ENCODE results near the gene RIMOC1. TPM values are rescaled to one million over a fixed set of nuclear protein-coding genes. Genes with fewer than 3 reads are reported as not detected.

The RIMOC1 gene
- total RNA-seq, 1 donor from 2014 or later = 28.2 TPM

DNA sequence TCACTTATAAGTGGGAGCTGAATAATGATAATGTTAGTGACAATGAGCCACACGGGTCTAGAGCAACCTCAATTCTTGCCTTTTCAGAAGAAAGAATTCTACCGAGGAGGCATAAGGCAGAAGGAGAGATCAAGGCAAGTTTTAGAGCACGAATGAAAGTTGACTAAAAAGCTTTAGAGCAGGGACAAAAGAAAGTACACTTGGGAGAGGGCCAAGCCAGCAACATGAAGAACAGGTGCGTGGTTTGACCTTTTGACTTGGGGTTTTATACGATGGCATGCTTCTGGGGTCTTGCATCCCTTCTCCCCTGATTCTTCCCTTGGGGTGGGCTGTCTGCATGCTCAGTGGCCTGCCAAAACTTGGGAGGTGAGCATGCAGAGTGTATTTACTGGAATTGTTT, 21.4 kb upstream of the RIMOC1 start:
- H3K4me3 ChIP-seq = no peak overlapping the region
- no peaks in the 10 kb centered on the region for H3K4me1 ChIP-seq
- TF ChIP-seq, protein P1, sequence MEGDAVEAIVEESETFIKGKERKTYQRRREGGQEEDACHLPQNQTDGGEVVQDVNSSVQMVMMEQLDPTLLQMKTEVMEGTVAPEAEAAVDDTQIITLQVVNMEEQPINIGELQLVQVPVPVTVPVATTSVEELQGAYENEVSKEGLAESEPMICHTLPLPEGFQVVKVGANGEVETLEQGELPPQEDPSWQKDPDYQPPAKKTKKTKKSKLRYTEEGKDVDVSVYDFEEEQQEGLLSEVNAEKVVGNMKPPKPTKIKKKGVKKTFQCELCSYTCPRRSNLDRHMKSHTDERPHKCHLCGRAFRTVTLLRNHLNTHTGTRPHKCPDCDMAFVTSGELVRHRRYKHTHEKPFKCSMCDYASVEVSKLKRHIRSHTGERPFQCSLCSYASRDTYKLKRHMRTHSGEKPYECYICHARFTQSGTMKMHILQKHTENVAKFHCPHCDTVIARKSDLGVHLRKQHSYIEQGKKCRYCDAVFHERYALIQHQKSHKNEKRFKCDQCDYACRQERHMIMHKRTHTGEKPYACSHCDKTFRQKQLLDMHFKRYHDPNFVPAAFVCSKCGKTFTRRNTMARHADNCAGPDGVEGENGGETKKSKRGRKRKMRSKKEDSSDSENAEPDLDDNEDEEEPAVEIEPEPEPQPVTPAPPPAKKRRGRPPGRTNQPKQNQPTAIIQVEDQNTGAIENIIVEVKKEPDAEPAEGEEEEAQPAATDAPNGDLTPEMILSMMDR (IDR thresholded peaks at IDR 0.05) = no peak
- intact Hi-C loops (cut with DNase I) = no loop called here
- H3K9me3 ChIP-seq = no peaks in the 10 kb centered on the region
- no peak overlapping the region for H3K27ac ChIP-seq
- no peaks in the 10 kb centered on the region for H3K27me3 ChIP-seq
- no peaks in the 10 kb centered on the region for H3K36me3 ChIP-seq
- no peak for ATAC-seq
- DNase-seq = no peak

DNA sequence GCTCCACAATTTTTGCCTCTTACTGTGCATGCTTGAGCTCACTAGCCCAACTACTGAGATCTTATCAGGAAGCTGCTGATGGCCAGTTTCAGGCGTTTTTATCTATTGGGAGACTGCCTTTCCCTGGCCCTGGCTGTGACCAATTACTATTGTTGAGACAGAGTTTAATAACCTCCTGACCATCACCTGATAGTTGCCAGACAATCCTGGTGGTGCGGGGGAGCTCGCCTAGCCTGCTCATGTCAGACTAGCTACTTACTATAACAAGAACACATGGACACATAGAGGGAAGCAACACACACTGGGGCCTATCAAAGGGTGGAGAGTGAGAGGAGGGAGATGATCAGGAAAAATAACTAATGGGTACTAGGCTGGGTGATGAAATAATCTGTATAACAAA, 20.9 kb upstream of the RIMOC1 start:
- H3K9me3 ChIP-seq = no peaks in the 10 kb centered on the region
- H3K27ac ChIP-seq = no peak overlapping the region
- ATAC-seq = no peak
- no peak for DNase-seq
- no peaks in the 10 kb centered on the region for H3K4me1 ChIP-seq
- H3K4me3 ChIP-seq = no peak overlapping the region
- no peaks in the 10 kb centered on the region for H3K27me3 ChIP-seq
- H3K36me3 ChIP-seq = no peaks in the 10 kb centered on the region
- TF ChIP-seq, protein P1 (IDR thresholded peaks at IDR 0.05) = no peak
- intact Hi-C loops (cut with DNase I) = no loop called here

DNA sequence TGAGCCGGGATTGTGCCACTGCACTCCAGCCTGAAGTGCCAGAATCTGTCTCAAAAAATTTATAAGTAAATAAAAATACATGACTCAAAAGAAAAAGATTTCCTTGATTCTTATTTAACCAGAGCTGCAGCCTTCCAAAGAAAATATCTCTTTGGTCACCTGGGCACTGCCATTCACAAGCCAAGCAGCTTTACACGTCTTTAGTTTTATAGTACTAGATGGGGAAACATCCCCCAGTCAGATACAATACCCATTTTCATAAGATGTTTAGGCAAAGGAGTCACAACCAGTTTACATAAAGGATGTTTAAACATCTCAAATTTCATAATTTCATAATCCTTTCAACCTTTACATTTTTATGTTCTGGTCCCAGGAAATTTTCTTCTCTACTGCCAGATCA, 20.2 kb upstream of the RIMOC1 start:
- Histone ChIP-seq H3K4me3 (no peak overlapping the region), H3K27me3 (no peaks in the 10 kb centered on the region), H3K4me1 (no peaks in the 10 kb centered on the region), H3K9me3 (no peaks in the 10 kb centered on the region), H3K27ac (no peak overlapping the region), H3K36me3 (no peaks in the 10 kb centered on the region)
- ATAC-seq (no peak), DNase-seq (no peak)
- intact Hi-C loops (cut with DNase I) = no loop called here
- TF ChIP-seq, protein P1 (IDR thresholded peaks at IDR 0.05) = no peak

DNA sequence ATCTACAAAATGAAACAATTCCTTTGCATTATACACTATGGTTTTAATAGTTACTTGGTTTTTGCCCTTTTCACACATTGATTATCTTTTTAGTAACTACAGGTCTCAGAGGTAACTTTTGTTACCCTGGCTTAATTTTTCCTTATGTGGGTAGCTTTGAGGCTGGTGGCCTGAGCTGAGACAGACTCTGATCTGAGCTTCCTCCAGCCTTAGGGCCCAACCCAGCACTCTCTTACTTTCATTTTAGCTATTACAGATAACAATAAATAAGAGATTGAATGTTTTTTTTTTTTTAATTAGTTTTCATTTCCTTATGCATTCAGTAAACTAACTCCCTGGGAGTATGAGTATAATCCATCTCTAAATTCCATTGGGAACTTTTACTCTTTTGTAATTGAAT, 18.9 kb upstream of the RIMOC1 start:
- Histone ChIP-seq H3K27ac (no peak overlapping the region), H3K4me3 (no peak overlapping the region), H3K27me3 (no peaks in the 10 kb centered on the region), H3K36me3 (no peaks in the 10 kb centered on the region), H3K4me1 (no peaks in the 10 kb centered on the region), H3K9me3 (no peaks in the 10 kb centered on the region)
- intact Hi-C loops (cut with DNase I) = no loop called here
- no peak for ATAC-seq
- no peak for DNase-seq
- TF ChIP-seq, protein P1 (IDR thresholded peaks at IDR 0.05) = no peak

DNA sequence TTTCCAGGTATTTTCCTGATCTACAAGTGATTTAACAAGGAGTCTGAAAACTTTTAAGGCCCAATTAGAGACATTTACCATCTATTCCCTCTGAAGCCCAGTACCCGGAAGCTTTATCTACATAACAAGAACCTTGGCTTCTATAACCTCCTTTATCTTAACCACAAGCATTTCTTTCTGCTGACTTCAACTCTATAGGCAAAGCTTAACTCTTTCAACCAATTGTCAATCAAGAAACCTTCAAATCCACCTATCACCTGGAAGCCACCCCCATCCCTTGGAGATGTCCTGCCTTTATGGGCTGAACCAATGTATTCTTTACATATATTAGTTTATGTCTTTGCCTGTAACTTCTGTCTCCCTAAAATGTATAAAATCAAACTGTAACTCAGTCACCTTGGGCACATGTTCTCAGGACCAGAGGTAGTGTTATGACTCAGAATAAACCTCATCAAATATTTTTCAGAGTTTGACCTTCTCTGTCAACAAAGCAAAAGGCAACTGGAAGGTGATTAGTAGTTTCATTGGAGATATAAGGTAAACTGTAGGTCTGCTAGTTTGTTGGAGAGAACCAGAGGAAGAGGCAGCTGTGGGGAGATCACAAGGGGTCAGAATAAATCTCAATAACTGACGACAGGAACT, 13.0 kb upstream of the RIMOC1 start:
- Histone ChIP-seq H3K27me3 (no peaks in the 10 kb centered on the region), H3K36me3 (no peaks in the 10 kb centered on the region), H3K9me3 (no peaks in the 10 kb centered on the region), H3K4me1 (no peaks in the 10 kb centered on the region), H3K4me3 (no peak overlapping the region), H3K27ac (no peak overlapping the region)
- DNase-seq = no peak
- no peak for ATAC-seq
- TF ChIP-seq, protein P1 (IDR thresholded peaks at IDR 0.05) = no peak
- intact Hi-C loops (cut with DNase I) = no loop called here

DNA sequence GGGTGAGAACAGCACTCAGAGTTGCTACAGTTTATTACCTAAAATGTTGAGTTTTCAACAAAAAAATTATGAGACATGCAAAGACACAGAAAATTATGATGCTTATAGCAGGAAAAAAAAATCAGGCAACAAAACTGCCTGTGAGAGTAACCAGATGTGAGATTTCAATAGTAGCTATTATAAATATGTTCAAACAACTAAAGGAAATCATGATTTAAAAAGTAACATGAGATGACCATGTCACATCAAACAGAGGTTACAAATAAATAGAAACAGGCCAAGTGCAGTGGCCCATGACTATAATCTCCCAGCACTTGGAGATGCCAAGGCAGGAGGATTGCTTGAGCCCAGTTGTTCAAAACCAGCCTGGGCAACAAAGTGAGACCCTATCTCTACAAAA, 12.1 kb upstream of the RIMOC1 start:
- no peaks in the 10 kb centered on the region for H3K4me1 ChIP-seq
- H3K27me3 ChIP-seq = no peaks in the 10 kb centered on the region
- H3K9me3 ChIP-seq = no peaks in the 10 kb centered on the region
- TF ChIP-seq, protein P1 (IDR thresholded peaks at IDR 0.05) = no peak
- ATAC-seq = no peak
- intact Hi-C loops (cut with DNase I) = no loop called here
- H3K4me3 ChIP-seq = no peak overlapping the region
- H3K27ac ChIP-seq = no peak overlapping the region
- H3K36me3 ChIP-seq = no peaks in the 10 kb centered on the region
- DNase-seq = no peak

Measured in upper lobe of right lung (tissue), 1 donor.